ENCODE measurements around the gene CAMTA1.

The CAMTA1 gene

DNA sequence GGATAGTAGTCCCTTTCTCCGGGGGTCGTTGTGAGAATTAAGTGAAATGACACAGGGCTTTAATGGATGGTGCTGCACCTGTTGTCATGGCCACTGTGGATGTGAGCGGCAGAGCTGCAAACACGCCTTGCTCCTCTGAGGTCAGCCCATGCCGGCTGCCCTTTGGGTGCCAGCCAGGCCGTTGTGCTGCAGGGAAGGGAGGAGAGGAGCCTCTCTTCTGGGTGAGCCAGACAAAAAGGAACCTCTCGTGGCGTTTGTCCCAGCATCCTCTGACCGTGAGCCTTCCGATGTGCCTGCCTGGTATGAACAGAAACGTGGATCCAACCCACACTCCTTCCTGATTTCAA is 602.9 kb downstream of the CAMTA1 start:
- no peak for DNase-seq (ENCODE audit: low read depth)

DNA sequence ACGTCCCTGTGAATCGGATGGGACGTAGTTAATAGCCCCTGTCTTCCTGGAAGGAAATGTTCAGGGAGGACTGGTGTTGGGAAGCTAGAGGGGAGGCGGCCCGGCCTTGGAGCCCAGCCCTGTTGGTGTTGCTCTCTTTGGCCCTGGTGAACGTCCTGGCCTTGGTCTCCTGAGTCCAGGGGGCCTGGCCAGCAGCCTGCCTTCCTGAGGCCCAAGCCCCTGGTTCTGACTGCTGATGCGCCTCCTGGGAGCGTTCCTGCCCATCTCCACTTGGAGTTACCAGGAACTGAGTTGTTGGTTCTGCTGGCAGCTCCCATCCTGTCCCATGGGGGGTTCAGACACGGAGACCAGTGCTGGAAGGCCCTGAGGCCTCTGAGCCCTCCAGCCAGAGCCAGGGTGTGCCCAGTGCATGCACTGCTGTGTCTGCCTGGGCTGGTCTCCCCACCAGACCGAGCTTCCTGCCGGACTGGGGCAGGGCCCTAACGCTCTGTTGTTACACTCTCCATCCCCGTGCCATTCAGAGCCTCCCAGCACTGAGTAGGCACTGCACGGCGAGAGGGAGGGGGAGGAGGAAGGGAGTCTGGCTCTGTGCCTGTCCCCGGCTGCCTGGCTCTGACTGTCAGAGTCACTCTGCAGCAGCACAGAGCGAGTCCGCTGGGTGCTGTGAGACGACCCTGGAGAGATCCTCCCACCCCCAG is 603.4 kb downstream of the CAMTA1 start:
- DNase-seq (ENCODE audit: low read depth): no peak

DNA sequence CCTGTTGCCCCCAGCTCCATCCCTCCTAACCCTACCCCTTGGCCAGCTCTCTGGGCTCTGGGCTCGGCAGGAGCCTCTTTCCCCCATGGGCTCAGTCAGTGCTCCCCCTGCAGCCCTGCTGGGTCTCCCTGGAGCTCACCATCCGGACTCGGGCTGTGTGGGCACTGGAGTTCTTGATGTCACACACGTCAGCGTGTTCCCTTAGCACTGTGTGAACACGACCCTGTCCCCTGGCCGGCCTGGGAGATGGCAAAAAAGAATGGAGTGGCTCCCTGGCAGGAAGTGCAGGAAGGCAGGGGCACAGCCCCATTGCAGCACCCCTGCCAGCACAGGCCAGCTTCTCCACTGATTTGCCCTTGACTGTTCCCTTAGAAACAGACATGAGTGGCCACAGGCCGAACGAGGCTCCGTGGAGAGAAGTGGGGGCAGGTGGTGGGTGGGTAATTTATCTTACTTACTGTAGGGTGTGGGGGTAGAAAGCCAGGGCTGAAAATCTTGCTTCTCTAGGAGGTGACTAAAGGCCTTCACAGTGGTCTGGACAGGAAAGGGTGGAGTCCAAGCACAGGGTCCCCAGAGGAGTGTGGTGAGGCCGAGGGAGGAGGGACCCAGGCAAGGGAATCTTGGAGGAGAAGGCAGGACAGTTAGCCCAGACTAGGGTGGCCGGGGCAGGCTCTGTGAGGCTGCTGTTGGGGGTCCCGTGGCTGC is 604.1 kb downstream of the CAMTA1 start:
- no peak for DNase-seq (ENCODE audit: low read depth)

GRCh38 chr1:7389906-7390603 is 604.8 kb downstream of the CAMTA1 start:
- no peak for DNase-seq (ENCODE audit: low read depth)

GRCh38 chr1:7390604-7391000 is 605.3 kb downstream of the CAMTA1 start:
- no peak for DNase-seq (ENCODE audit: low read depth)

DNA sequence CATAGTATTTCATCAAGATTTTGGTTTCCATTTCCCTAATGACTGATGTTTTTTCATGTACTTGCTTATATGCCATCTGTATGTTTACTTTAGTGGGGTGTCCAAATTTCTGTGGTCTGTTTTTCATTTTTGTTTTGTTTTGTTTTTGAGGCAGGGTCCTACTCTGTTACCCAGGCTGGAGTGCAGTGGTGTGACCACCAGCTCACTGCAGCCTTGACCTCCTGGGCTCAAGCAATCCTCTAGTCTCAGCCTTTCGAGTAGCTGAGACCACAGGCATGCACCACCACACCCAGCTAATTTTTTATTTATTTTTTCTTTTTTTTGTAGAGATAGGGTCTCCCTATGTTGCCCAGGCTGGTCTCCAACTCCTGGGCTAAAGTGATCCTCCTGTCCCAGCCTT is 607.9 kb downstream of the CAMTA1 start:
- DNase-seq (ENCODE audit: low read depth): no peak

DNA sequence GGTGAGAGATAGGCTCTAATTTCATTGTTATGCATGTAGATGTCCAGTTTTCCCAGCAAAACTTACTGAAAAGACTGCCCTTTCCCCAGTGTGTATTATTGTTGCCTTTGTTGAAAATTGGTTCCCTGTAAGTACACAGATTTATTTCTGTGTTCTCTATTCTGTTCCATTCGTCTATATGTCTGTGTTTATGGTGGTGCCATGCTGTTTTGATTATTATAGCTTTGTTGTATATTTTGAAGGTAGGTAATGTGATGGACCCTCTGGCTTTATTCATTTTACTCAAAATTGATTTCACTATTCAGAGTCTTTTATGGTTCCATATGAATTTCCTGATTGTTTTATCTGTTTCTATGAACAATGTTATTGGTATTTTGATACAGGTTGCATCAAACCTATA is 610.0 kb downstream of the CAMTA1 start:
- no peak for DNase-seq (ENCODE audit: low read depth)

- no peak for DNase-seq (ENCODE audit: low read depth)
Observed at GRCh38 chr1:7398982-7399381, 613.7 kb downstream of the CAMTA1 start.

DNA sequence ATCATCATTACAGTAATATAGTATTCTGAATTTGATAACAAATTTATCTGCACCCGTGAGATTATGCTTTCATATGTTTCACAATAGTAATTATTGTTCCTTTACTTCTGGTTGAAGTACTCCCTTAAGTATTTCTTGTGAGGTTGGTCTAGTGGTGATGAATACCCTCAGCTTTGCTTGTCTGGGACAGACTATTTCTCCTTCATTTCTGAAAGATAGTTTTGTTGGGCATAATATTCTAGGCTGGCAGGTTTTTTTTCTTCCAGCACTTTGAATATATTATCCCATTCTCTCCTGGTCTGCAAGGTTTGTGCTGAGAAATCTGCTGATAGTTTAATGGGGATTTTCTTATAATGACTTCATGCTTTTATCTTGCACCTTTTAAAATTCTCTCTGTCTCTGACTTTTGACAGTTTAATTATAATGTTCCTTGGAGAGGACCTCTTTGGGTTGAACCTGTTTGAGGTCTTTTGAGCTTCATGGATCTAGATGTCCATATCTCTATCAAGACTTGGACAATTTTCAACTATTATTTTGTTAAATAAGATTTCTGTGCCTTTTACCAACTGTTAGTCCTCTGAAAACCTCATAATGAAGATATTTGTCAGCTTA is 614.4 kb downstream of the CAMTA1 start:
- DNase-seq (ENCODE audit: low read depth): no peak

DNA sequence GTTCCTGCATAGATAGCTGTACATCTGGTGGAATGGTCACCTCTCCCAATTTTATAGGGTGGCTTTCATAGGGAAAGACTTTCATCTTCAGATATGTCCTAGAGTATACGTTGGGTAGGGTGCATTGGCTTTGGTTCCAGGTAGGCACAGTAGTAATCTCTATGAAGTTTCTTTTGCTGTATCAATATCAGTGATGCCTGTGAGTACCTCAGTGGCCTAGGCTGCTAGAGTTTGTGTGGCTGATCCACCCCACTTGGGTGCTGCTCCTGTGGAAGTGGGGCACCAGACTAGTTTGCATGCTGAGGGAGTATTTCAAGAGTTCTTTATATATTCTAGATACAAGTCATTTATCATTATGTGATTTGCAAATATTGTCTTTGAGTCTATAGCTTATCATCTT is 615.3 kb downstream of the CAMTA1 start:
- DNase-seq (ENCODE audit: low read depth): no peak

GRCh38 chr1:7401814-7402547 is 616.7 kb downstream of the CAMTA1 start:
- DNase-seq (ENCODE audit: low read depth): no peak

GRCh38 chr1:7402548-7402850 is 617.2 kb downstream of the CAMTA1 start:
- no peak for DNase-seq (ENCODE audit: low read depth)

DNA sequence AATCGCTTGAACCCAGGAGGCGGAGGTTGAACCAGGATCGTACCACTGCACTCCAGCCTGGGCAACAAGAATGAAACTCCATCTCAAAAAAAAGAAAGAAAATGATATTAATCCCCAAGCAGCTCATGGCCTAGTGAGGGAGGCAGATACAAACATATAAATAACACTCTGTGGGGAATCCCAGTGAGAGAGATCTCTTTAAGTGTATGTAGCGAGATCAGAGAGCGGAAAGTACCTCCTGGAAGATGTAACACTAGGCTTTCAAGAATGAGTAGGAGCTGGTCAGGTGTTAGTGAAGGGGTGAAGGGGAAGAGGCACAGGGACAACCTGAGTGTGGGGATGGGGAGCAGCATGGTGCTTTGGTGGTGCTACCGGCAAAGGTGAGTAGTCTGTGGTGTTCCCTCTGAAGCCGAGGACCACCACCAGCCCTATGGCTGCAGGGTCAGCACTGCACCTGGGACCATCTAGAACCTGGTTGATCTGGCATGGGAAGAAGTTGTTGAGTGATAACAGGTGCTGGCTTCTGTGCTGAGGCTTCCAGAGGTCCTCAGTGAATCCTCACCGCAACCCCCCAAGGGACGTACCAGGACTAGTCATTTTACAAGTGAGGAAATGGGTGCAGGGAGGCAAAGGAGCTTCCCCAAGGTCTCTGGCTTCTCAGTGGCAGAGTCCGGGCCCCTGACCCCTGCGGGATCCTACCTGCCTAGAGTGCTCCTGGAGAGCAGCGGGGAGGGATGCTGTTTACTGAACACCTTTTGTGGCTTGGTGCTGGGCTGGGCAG is 618.2 kb downstream of the CAMTA1 start:
- DNase-seq (ENCODE audit: low read depth): no peak

GRCh38 chr1:7404046-7404742 is 618.9 kb downstream of the CAMTA1 start:
- DNase-seq (ENCODE audit: low read depth): no peak

GRCh38 chr1:7405844-7406500 is 620.7 kb downstream of the CAMTA1 start:
- DNase-seq (ENCODE audit: low read depth): no peak

GRCh38 chr1:7406641-7407543 is 621.6 kb downstream of the CAMTA1 start:
- DNase-seq (ENCODE audit: low read depth): no peak

GRCh38 chr1:7407544-7407895 is 622.3 kb downstream of the CAMTA1 start:
- DNase-seq (ENCODE audit: low read depth): no peak

- DNase-seq (ENCODE audit: low read depth): no peak
Observed at GRCh38 chr1:7407980-7408770, 622.9 kb downstream of the CAMTA1 start.

DNA sequence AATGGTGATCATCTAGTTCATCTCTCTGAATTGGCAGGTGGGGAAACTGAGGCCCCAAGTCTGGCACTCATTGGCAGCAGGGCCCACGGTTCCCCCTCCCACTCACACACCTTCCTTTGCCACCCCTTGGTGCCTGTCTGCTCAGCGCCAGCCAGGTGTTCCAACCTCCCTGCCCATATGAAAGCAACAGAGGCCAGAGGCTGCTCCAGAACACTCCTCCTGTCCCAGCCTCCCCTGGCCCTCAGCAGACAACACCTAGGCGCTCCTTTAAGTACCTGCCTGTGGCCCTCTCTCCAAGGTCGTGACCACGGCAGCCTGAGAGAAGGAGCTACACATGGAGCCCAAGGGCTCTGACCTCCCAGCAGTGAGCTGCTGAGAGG is 623.5 kb downstream of the CAMTA1 start:
- no peak for DNase-seq (ENCODE audit: low read depth)
